SJCRH30 (cell line): ENCODE results near the gene BEST1. TPM values are rescaled to one million over a fixed set of nuclear protein-coding genes. Genes with fewer than 3 reads are reported as not detected.

Source experiments
- DNase-seq, 2 experiments: peaks; one replicate each; pipeline ENCODE4 v3.0.0-alpha.2; 2015 to 2020
- H3K27ac ChIP-seq: fragments of 250-450 bp; sonication (Bioruptor Pico); 2 replicates; pipeline ENCODE4 v1.5.1; 2020; ENCODE audit warnings: mild to moderate bottlenecking, moderate library complexity
- H3K27me3 ChIP-seq: fragments of 250-450 bp; sonication (Bioruptor Pico); 2 replicates; pipeline ENCODE4 v1.5.1; 2020; ENCODE audit warnings: mild to moderate bottlenecking, moderate library complexity
- H3K36me3 ChIP-seq: fragments of 250-450 bp; sonication (Bioruptor Pico); 2 replicates; pipeline ENCODE4 v1.5.1; 2020; ENCODE audit warnings: mild to moderate bottlenecking, moderate library complexity
- H3K4me1 ChIP-seq: fragments of 250-450 bp; sonication (Bioruptor Pico); 2 replicates; pipeline ENCODE4 v1.5.1; 2020; ENCODE audit warnings: mild to moderate bottlenecking, moderate library complexity
- H3K4me3 ChIP-seq: fragments of 250-450 bp; sonication (Bioruptor Pico); 2 replicates; pipeline ENCODE4 v1.5.1; 2020; ENCODE audit warnings: mild to moderate bottlenecking, moderate library complexity
- H3K9me3 ChIP-seq: fragments of 250-450 bp; sonication (Bioruptor Pico); replicated peaks from 2 replicates; pipeline ENCODE4 v1.5.1; 2020; ENCODE audit warnings: mild to moderate bottlenecking, moderate library complexity
- total RNA-seq: library from RNA; depleted of rRNA; stranded (reverse); fragments of >200 nt; shearing (Covaris generic); gene quantifications from 2 replicates; pipeline ENCODE4 v1.2.3, GENCODE V29; 2014

The BEST1 gene
- total RNA-seq, 1 experiment from 2014 or later, result 0.26 TPM

- no peak overlapping the region for H3K4me3 ChIP-seq
- H3K36me3 ChIP-seq, result no peaks in the 10 kb centered on the region
- DNase-seq, result no peak
- peaks cover 20% of the 10 kb centered on the region for H3K27me3 ChIP-seq
- peaks cover 18% of the 10 kb centered on the region for H3K4me1 ChIP-seq
- no peak overlapping the region for H3K27ac ChIP-seq
- H3K9me3 ChIP-seq, result no peaks in the 10 kb centered on the region
These were observed 27.6 kb upstream of the BEST1 start for GRCh38 chr11:61922539-61922938.

GRCh38 chr11:61923166-61924063 lies 26.7 kb upstream of the BEST1 start:
- H3K36me3 ChIP-seq, result no peaks in the 10 kb centered on the region
- peaks cover 18% of the 10 kb centered on the region for H3K4me1 ChIP-seq
- no peaks in the 10 kb centered on the region for H3K9me3 ChIP-seq
- peak; percentile 58 to 72 for DNase-seq
- H3K4me3 ChIP-seq, result no peak overlapping the region
- H3K27ac ChIP-seq, result no peak overlapping the region
- H3K27me3 ChIP-seq, result peaks cover 12% of the 10 kb centered on the region

- H3K36me3 ChIP-seq, result no peaks in the 10 kb centered on the region
- H3K27me3 ChIP-seq, result peaks cover 11% of the 10 kb centered on the region
- DNase-seq, result no peak
- H3K27ac ChIP-seq, result no peak overlapping the region
- H3K9me3 ChIP-seq, result no peaks in the 10 kb centered on the region
- no peak overlapping the region for H3K4me3 ChIP-seq
- peaks cover 17% of the 10 kb centered on the region for H3K4me1 ChIP-seq
These were observed 26.1 kb upstream of the BEST1 start for GRCh38 chr11:61924064-61924455.

GRCh38 chr11:61925736-61926135 lies 24.4 kb upstream of the BEST1 start:
- H3K27ac ChIP-seq, result no peak overlapping the region
- H3K27me3 ChIP-seq, result peaks cover 3% of the 10 kb centered on the region; the same call in 1 of the 2 replicates
- H3K4me1 ChIP-seq, result peaks cover 14% of the 10 kb centered on the region
- H3K36me3 ChIP-seq, result no peaks in the 10 kb centered on the region
- DNase-seq, result no peak
- no peak overlapping the region for H3K4me3 ChIP-seq
- no peaks in the 10 kb centered on the region for H3K9me3 ChIP-seq

GRCh38 chr11:61926235-61926634 lies 23.9 kb upstream of the BEST1 start:
- H3K36me3 ChIP-seq, result no peaks in the 10 kb centered on the region
- no peak overlapping the region for H3K4me3 ChIP-seq
- no peak for DNase-seq
- H3K4me1 ChIP-seq, result peaks cover 14% of the 10 kb centered on the region
- no peaks in the 10 kb centered on the region for H3K9me3 ChIP-seq
- H3K27me3 ChIP-seq, result peaks cover under 1% of the 10 kb centered on the region; the same call in 1 of the 2 replicates
- no peak overlapping the region for H3K27ac ChIP-seq

- Histone ChIP-seq H3K9me3 (no peaks in the 10 kb centered on the region), H3K27me3 (no peaks in the 10 kb centered on the region), H3K4me1 (peaks cover 14% of the 10 kb centered on the region), H3K27ac (no peak overlapping the region), H3K4me3 (no peak overlapping the region), H3K36me3 (no peaks in the 10 kb centered on the region)
- no peak for DNase-seq
These were observed 22.6 kb upstream of the BEST1 start for GRCh38 chr11:61927501-61927900.

- DNase-seq, result no peak
- H3K4me3 ChIP-seq, result no peak overlapping the region
- H3K4me1 ChIP-seq, result peaks cover 4% of the 10 kb centered on the region; the same call in 1 of the 2 replicates
- H3K9me3 ChIP-seq, result no peaks in the 10 kb centered on the region
- no peaks in the 10 kb centered on the region for H3K27me3 ChIP-seq
- H3K27ac ChIP-seq, result no peak overlapping the region
- no peaks in the 10 kb centered on the region for H3K36me3 ChIP-seq
These were observed 21.5 kb upstream of the BEST1 start for GRCh38 chr11:61928606-61929005.

- no peaks in the 10 kb centered on the region for H3K9me3 ChIP-seq
- H3K36me3 ChIP-seq, result no peaks in the 10 kb centered on the region
- H3K27me3 ChIP-seq, result no peaks in the 10 kb centered on the region
- no peak for DNase-seq
- H3K4me1 ChIP-seq, result no peaks in the 10 kb centered on the region
- H3K27ac ChIP-seq, result no peak overlapping the region
- H3K4me3 ChIP-seq, result no peak overlapping the region
These were observed 19.2 kb upstream of the BEST1 start for GRCh38 chr11:61930933-61931332.

- Histone ChIP-seq H3K4me3 (no peak overlapping the region), H3K36me3 (no peaks in the 10 kb centered on the region), H3K27me3 (no peaks in the 10 kb centered on the region), H3K9me3 (no peaks in the 10 kb centered on the region), H3K27ac (no peak overlapping the region), H3K4me1 (no peaks in the 10 kb centered on the region)
- no peak for DNase-seq
These were observed 14.3 kb upstream of the BEST1 start for GRCh38 chr11:61935861-61936260.

- DNase-seq, result no peak
- no peak overlapping the region for H3K27ac ChIP-seq
- H3K27me3 ChIP-seq, result no peaks in the 10 kb centered on the region
- H3K4me1 ChIP-seq, result no peaks in the 10 kb centered on the region
- H3K9me3 ChIP-seq, result no peaks in the 10 kb centered on the region
- H3K4me3 ChIP-seq, result no peak overlapping the region
- H3K36me3 ChIP-seq, result no peaks in the 10 kb centered on the region
These were observed 9.7 kb upstream of the BEST1 start for GRCh38 chr11:61940466-61940865.

GRCh38 chr11:61945191-61945590 lies 5.0 kb upstream of the BEST1 start:
- Histone ChIP-seq H3K4me3 (no peak overlapping the region), H3K27ac (no peak overlapping the region), H3K4me1 (no peaks in the 10 kb centered on the region), H3K27me3 (no peaks in the 10 kb centered on the region), H3K36me3 (no peaks in the 10 kb centered on the region), H3K9me3 (no peaks in the 10 kb centered on the region)
- DNase-seq, result no peak

- no peak for DNase-seq
- no peaks in the 10 kb centered on the region for H3K9me3 ChIP-seq
- H3K4me3 ChIP-seq, result no peak overlapping the region
- no peak overlapping the region for H3K27ac ChIP-seq
- H3K36me3 ChIP-seq, result no peaks in the 10 kb centered on the region
- H3K27me3 ChIP-seq, result no peaks in the 10 kb centered on the region
- H3K4me1 ChIP-seq, result no peaks in the 10 kb centered on the region
These were observed 3.3 kb upstream of the BEST1 start for GRCh38 chr11:61946894-61947293.

GRCh38 chr11:61947486-61948210 lies 2.5 kb upstream of the BEST1 start:
- Histone ChIP-seq H3K27me3 (no peaks in the 10 kb centered on the region), H3K27ac (no peak overlapping the region), H3K9me3 (no peaks in the 10 kb centered on the region), H3K36me3 (no peaks in the 10 kb centered on the region), H3K4me3 (no peak overlapping the region), H3K4me1 (no peaks in the 10 kb centered on the region)
- peak; percentile 85 to 90 for DNase-seq

GRCh38 chr11:61948505-61948904 lies 1.6 kb upstream of the BEST1 start:
- H3K9me3 ChIP-seq, result no peaks in the 10 kb centered on the region
- no peaks in the 10 kb centered on the region for H3K36me3 ChIP-seq
- H3K4me3 ChIP-seq, result no peak overlapping the region
- no peaks in the 10 kb centered on the region for H3K27me3 ChIP-seq
- no peak for DNase-seq
- H3K4me1 ChIP-seq, result no peaks in the 10 kb centered on the region
- H3K27ac ChIP-seq, result no peak overlapping the region
